HPDE6-E6E7 (cell line): ENCODE results near the gene SMIM1.

Experiments
- DNase-seq: peaks from one replicate; pipeline ENCODE4 v3.0.0; 2011; ENCODE audit warnings: missing footprints; ENCODE audit errors: extremely low spot score

Gene SMIM1, protein sequence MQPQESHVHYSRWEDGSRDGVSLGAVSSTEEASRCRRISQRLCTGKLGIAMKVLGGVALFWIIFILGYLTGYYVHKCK

DNA sequence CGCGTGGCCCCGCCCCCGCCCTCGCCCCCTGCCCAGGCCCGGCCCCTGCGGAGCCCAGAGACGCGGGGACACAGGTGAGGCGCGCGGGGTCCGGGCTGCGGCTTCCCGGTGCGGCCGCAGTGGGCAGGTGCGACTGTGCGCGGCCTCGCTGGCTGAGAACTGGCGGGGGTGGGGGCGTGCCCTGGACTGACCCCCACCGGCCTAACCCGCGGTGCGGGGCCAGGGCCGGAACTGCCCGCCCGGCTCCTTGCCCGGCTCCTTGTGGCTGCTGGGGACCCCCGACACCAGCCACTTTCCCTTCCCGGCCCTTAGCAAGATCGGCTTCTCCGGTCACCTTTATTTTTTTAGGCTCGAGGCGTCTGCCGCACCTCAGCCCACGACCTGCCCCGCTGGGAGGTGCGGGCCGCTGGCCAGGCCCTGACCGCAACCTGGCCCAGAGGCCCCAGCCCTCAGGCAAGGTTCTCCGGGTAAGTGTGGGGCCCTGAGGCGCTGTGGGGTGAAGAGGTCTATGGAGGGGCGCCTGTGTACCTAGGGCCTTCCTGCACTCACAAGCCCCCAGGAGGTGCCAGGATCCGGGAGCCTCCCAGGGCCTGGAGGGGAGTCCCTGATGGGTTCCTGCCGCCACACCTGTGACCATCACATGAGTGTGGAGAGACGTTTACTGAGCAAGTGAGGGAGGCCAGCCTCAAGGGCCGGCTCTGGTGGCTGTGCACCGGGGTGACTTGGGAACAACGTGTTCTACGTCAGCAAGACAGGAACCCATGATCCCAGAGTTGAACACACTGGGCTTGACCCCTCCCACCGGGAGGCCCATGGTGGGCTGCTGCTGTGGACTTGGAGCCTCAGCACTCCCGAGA is at the start of gene SMIM1:
TSS of gene SMIM1 (plus strand) at position 35 of the 857 bp plus-strand sequence. CDS start 2,625 bp downstream, outside the sequence.
- DNase-seq = no peak

DNA sequence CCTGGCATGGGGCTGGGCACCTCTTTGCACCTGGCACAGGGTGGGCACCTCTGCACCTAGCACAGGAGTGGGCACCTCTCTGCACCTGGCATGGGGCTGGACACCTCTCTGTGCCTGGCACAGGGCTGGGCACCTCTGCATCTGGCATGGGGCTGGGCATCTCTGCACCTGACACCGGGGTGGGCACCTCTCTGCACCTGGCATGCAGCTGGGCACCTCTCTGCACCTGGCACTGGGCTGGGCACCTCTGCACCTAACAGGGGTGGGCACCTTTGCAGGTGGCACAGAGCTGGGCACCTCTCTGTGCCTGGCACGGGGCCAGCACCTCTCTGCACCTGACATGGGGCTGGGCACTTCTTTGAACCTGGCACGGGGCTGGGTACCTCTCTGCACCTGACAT is 49.7 kb upstream of the SMIM1 start:
- no peak for DNase-seq

DNA sequence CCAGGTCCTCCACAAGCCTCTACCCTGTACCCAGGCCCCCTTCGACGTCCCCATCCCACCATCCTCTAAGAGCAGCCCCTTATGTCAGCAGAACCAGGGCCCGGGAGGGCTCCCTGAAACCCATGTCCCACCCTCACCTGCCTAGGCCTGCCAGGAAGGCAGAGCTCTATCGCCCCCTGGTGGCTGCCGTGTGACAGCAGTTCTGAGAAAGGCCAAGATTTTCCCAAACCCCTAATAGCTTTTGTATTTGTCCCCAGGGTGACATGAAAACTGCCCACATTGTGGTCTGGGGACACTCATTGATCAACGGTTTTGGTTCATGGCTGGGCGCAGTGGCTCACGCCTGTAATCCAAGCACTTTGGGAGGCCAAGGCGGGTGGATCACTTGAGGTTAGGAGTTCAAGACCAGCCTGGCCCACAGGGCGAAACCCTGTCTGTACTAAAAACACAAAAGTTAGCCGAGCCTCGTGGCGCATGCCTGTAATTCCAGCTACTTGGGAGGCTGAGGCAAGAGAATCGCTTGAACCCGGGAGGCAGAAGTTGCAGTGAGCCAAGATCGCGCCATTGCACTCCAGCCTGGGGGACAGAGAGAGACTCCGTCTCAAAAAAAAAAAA is 48.0 kb upstream of the SMIM1 start:
- DNase-seq = peak; percentile 51

DNA sequence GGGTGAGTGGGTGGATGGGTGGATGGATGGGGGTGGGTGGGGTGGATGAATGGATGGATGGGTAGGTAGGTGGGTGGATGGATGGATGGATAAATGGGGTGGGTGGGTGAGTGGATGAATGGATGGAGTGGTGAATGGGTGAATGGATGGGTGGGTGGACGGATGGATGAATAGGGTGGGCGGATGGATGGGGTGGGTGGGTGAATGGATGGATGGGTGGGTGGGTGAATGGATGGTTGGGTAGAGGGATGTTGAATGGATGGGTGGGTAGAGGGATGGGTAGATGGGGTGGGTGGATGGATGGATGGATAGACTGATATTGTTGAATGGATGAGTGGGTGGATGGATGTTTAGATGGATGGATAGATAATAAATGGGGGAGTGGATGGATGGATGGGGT is 47.2 kb upstream of the SMIM1 start:
- no peak for DNase-seq

DNA sequence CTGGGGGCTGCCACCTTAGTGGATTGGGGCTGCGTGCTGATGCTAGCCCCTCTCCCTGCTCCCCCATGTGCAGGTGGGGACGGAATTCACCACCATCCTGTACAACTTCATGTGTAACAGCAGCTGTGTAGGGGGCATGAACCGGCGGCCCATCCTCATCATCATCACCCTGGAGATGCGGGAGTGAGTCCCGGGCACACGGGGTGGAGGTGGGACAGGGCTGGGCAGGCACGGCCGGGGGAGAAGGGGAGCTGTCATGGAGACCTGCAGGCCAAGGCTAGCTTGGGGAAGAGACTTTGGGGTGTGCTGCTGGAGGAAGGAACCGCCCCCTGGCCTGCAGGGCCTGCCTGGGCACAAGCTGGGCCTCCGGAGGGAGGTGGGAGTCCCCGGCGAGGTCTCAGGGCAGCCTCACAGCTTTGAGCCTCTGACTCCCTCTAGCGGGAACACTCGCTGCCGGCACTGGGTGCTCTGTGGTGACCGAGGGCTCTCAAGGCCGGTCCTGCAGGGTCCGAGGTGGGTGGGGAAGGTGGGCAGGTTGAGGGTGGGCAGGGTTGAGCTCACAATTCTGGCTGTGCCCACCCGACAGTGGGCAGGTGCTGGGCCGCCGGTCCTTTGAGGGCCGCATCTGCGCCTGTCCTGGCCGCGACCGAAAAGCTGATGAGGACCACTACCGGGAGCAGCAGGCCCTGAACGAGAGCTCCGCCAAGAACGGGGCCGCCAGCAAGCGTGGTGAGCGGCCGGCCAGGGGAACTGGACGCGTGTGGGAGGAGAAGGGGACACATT is 45.3 kb upstream of the SMIM1 start:
- DNase-seq = peak; percentile 50

DNA sequence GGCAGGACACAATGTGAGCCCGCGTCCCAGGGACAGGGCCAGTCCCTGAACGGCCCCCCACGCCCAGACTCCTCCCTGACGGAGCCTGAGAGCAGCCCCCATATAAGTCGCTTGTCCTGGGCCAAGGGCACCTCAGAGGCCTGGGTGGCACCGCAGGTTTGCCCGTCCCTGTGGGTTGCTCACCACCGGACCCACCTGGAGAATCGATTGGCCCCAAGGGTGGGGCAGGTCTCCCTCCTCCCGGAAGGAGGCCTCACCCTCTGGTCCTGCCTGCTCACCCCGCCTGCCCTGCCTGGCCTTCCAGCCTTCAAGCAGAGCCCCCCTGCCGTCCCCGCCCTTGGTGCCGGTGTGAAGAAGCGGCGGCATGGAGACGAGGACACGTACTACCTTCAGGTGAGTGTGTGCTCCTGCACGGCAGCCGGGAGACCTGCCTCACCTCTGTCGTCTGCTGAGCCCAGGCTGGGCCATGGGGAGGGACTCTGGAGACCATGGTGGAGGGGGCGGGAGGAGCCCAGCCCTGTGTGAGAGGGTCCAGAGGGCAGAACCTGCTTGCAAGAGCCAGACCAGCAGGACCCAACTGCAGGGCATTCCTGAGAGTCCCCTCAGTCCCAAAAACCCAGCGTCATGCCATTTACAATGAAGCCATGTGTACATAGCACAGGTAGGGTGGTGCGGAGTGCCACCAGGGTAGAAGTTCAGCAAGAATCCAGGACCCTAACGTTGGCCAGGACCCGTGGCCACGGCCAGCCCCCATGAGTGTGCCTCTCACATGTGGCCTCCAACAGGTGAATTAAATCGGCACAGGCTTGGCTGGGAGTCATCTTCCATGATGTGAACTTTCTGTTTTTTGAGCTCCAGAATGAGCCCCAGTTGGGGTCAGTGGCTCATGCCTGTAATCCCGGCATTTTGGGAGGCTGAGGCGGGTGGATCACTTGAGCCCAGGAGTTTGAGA is 44.4 kb upstream of the SMIM1 start:
- DNase-seq = no peak

DNA sequence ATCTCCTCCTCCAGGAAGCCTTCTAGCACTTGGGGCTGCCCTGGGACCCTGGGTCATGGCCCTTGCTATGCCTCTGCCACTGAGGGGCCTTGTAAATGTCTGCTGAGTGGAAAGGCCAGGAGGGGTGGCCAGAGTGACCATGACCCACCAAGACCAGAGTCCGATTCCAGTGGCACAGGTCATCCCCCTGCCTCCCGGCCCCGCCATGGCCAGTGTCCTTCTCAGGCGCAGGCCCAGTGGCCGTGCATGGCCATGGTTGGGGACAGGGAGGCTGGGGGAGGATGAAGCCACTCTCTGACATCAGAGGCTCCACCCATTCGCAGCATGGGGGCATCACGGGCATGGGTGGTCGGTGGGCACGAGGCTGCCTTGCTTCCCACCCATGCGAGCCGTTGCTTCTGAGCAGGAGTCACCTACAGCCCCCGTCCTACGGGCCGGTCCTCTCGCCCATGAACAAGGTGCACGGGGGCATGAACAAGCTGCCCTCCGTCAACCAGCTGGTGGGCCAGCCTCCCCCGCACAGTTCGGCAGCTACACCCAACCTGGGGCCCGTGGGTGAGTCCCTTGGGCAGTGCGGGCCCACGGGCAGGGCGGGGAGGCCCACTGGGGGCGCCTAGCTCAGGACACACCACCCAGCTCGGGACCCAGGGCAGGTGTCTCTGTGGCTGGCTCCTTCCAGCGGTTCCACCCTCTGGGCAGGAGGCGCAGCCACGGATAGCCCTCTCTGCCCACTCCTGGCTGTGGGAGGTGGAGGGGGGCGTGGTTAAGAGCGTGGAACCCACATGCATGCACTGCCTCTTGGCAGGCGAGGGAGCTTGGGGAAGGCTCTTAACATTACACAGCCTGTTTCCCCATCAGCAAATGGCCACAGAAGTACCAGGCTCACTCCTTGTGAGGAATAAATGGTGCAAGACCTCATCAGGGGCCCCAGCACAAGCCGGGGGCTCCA is 42.7 kb upstream of the SMIM1 start:
- DNase-seq = no peak

DNA sequence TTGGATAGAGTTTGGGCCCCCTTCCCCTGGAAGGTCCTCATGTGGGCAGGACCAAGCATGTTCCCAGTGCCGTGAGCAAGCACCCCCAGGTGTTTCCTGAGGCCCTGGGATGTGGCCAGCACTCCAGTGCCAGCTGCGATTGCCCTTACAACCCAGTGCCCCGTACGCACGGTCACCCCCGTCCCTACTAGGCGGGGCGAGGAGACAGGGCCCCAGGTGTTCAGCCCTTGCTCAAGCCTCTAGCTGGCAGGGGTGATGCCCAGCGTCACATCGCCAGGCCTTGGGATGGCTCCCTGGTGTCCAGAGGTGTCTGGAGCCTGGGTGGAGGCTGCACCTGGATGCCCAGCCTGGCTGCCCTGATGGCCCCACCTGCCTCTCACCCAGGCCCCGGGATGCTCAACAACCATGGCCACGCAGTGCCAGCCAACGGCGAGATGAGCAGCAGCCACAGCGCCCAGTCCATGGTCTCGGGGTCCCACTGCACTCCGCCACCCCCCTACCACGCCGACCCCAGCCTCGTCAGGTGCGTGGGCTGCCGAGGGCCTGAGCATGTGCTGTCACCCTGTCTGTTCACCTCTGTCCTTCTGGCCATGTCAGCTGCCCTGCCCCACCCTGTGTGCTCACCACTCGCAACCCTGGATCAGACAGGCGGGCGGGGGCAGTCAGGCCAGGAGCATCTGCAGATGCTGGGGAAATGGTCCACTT is 41.9 kb upstream of the SMIM1 start:
- no peak for DNase-seq

DNA sequence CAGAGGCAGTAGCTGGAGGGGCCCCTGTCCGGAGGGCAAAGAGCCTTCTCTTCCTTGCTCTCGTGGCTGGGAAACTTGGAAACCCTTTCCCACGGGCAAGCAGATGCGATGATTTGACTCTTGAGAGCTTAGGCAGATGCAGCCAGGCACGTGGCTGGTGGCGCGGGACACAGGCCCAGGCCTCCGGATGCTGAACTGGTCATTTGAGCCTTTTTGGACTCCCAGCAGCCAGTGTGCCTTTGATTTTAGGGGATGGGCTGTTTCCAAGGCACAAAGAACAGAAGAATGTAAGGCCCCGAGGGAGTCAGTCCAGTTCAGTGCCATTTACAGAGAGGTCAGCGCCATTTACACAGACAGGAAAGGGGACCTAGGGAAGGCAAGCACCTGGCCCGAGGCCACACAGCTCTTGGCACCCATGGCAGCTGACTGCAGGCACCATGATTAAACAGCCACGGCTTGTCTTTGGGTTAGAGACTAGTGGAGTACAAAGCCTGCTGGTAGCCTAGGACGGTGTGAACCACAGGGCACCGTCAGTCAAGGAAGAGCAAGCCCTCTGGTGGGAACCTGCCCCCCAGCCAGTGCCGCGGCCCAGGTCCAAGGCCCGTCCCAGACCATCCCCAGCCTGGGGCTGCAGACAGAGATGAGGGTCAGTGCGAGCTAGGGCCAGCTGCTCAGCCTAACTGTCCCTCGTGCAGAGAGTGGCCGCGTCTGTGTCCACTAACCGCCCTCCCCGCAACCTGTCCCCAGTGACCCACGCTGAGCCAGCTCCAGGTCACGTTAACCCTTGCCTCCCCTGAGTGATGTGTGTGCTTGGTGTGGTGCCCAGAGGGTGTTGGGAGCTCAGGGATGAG is 40.7 kb upstream of the SMIM1 start:
- no peak for DNase-seq

DNA sequence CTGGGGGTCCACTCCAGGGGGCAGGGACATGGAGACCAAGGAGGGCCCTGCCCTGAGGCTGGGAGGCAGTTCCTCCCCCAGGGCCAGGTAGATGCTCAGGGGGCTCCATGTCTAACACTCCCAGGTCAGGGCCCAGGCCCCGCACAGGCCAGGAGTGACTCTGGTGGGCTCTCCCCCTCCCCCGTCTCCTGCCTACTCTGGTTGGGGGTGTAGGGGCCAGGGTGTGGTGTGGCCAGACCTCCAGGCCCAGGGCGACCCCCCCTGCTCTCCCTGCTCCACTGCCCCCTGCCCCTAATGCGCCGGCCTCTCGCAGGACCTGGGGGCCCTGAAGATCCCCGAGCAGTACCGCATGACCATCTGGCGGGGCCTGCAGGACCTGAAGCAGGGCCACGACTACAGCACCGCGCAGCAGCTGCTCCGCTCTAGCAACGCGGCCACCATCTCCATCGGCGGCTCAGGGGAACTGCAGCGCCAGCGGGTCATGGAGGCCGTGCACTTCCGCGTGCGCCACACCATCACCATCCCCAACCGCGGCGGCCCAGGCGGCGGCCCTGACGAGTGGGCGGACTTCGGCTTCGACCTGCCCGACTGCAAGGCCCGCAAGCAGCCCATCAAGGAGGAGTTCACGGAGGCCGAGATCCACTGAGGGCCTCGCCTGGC is 40.0 kb upstream of the SMIM1 start:
- DNase-seq = no peak

DNA sequence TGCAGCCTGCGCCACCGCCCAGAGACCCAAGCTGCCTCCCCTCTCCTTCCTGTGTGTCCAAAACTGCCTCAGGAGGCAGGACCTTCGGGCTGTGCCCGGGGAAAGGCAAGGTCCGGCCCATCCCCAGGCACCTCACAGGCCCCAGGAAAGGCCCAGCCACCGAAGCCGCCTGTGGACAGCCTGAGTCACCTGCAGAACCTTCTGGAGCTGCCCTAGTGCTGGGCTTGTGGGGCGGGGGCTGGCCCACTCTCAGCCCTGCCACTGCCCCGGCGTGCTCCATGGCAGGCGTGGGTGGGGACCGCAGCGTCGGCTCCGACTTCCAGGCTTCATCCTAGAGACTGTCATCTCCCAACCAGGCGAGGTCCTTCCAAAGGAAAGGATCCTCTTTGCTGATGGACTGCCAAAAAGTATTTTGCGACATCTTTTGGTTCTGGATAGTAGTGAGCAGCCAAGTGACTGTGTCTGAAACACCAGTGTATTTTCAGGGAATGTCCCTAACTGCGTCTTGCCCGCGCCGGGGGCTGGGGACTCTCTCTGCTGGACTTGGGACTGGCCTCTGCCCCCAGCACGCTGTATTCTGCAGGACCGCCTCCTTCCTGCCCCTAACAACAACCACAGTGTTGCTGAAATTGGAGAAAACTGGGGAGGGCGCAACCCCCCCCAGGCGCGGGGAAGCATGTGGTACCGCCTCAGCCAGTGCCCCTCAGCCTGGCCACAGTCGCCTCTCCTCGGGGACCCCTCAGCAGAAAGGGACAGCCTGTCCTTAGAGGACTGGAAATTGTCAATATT is 39.3 kb upstream of the SMIM1 start:
- no peak for DNase-seq

DNA sequence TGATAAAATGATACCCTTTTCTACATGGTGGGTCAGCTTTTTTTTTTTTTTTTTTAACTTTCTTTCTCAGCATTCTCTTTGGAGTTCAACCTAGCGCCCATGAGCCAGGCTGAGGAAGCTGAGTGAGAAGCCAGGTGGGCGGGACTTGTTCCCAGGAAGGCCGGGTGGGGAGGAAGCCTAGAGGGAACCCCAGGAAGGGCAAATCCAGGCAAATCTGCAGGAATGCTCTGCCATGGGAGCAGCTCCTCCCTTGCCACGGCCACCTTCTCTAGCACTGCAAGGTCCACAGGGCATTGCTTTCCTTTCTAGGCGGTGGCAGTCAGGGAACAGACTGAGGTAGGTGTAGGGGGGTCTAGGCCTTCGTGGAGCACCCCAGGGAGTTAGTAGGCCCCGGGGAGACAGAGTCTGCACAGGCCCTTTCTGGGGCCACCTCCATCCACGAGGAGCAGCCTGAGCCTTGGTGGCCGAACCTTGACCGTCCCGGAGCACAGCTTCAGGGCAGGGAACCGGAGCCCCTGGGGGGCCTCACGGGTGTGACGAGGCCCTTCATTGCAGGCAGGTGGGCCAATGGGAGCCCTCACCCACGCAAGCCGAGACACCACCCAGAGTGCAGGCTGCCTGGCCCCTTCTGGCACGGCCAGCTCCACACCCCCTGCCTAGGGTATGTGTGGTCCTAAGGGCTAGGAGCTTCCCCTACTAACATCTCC is 38.5 kb upstream of the SMIM1 start:
- DNase-seq = no peak

DNA sequence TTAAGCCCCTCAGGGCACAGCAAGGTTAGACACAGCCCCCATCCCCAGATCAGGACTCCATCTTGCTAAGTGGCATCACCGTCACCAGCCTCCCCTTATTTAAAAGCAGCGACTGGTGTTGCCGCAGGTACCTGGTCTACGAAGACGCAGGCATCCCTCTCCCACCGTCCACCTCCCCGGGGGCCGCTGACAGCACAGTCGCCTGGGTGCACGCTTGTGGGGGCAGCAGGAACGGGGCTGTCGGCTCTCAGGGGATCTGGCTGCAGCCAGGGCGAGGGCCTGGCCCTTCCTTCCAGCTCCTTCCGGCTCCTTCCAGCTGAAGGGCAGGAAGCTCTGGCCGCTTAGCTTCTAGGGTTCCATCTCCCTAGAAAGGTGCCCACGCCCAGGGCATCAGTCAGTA is 37.9 kb upstream of the SMIM1 start:
- no peak for DNase-seq

DNA sequence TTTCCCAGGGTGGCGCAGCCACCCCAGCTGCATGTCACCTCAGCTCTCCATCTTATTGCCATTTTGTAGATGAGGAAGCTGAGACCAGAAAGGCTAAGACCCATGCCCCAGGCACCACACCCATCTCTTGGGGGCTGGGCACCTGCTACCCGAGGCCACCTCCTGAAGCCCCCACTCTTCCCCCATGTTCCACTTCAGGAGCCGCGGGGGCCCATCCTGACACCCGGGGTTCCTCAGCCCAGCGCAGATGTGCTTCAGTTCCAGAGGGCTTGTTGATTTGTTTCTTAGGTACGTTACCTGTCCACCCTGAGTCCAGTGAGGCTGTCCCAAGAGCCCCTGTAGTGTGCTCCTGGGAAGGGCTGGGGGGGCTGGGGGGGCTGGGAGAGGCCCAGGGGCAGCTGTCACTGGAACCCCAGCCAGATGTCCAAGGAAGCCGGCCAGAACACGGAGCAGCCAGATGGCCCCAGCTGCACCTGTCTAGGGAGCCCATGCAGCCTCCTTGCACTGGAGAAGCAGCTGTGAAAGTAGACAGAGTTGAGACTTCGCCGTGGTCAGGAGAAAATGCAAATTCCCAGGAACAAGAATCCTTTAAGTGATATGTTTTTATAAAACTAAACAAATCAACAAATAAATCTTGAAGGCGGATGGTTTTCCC is 37.4 kb upstream of the SMIM1 start:
- no peak for DNase-seq

DNA sequence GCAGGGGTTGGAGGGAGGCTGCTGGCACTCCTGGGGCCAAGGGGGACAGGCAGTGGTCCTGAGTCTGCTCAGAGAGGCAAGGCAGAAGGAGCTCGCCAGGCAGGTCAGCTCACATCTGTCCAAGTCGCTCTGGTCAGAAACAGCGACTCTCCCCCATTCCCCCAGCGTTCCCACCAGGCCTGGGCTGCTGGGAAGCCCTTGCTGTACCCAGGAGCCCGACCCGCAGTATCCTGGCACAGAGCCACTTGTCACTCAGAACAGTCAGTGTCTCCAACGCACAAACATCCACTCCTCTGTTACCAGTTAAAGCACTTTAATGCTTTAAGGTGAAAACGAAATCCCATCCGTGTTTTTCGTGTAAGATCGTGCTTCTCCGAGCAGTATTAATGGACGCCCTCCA is 36.9 kb upstream of the SMIM1 start:
- no peak for DNase-seq

DNA sequence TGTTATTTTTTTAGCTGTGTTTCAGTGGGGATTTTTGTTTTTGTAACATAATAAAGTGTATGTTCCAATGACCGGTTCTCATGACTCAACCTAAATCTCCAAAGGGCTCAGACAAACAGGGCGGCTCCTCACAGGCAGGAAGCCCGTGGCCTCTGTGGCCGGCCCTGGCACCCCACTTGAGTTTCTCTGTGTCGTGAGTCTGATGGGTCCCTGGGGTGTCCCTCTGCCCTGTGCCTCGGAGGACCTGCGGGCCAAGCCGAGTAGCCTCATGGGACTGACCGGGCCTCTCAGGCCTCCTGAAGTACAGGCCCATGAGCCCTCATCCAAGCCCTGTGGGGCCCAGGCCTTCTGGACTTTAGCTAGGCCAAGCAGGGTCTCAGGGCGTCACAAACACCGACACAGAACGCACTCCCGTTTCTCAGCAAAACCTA is 36.4 kb upstream of the SMIM1 start:
- no peak for DNase-seq
